Neural cell (in vitro differentiated cells): ENCODE results near the gene LSAMP.

Experiments
- CTCF ChIP-seq: fragments of 450-650 bp; IDR thresholded peaks from 2 replicates; pipeline ENCODE4 v1.5.1; 2014; ENCODE audit warnings: antibody characterized with exemption, mild to moderate bottlenecking, moderate library complexity; ENCODE audit not compliant: poor library complexity, severe bottlenecking
- EP300 ChIP-seq: fragments of 450-650 bp; conservative IDR thresholded peaks from 2 replicates; pipeline ENCODE4 v1.6.1; 2014; ENCODE audit warnings: antibody characterized with exemption, mild to moderate bottlenecking, moderate library complexity; ENCODE audit not compliant: poor library complexity, severe bottlenecking

- TF ChIP-seq CTCF = no peak
- no peak for TF ChIP-seq EP300
Measured at GRCh38 chr3:115853104-115853503, 592.2 kb downstream of the LSAMP start.
